NCI-H146 treated with DMSO at 0.1 percent for 48 hours (cell line): ENCODE results near the gene RMP24.

ENCODE experiments used
- DNase-seq: peaks from one replicate; lab custom pipeline; 2025; ENCODE audit not compliant: unreplicated experiment; lab: John Stamatoyannopoulos, UW

RMP24 gene

DNA sequence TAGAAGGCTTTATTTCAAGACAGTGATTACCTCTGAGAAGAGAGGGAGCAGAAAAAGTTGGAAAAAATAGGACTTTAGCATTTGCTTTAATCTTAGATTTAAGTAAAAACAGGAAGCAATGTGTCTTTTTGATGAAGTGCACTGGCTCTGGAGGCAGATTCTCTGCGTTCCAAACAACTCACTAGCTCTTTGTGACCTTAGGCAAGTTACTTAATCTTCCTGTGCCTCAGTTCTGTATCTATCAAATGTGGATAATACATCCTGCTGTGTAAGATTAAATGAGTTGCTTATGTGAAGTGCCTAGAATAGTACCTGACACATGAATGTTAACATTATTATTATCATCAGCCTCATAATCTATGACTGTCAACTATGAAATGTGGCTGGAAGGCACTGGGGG lies 52.5 kb downstream of the RMP24 start:
- DNase-seq, result no peak

DNA sequence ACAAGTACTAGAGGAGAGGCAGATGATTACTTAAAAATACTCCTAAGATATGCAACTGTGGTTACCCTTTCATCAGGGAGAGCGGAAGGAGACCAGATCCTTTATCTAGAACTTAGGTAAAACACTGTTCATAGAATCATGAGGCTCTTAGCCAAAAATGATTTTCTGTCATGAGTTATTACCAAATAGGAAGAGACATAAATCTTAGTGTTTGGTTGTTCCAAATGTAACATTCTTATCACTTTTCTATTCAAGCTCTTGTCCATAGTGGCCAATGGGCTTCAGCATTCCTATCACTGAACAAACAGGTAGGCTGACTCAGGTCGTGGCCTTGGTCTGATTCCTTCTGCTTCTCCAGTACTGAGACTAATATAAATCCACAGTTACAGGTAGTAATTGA lies 56.4 kb downstream of the RMP24 start:
- DNase-seq, result no peak
